Measurements from ENCODE around the gene GPR141. TPM values are rescaled to one million over a fixed set of nuclear protein-coding genes. Genes with fewer than 3 reads are reported as not detected.

GPR141 gene
- total RNA-seq, 1 experiment from 2014 or later, result 1.8 TPM

- TF ChIP-seq ARID4B (CRISPR knock-in tag; IDR thresholded peaks at IDR 0.05; ENCODE audit: borderline replicate concordance) (no peak), MAX (CRISPR knock-in tag; IDR thresholded peaks at IDR 0.05) (no peak), TEAD4 (CRISPR knock-in tag; IDR thresholded peaks at IDR 0.05) (no peak), GTF2I (CRISPR knock-in tag; conservative IDR thresholded peaks at IDR 0.05) (no peak), ZNF671 (CRISPR knock-in tag; IDR thresholded peaks at IDR 0.05) (no peak)
- TF ChIP-seq, protein P1, sequence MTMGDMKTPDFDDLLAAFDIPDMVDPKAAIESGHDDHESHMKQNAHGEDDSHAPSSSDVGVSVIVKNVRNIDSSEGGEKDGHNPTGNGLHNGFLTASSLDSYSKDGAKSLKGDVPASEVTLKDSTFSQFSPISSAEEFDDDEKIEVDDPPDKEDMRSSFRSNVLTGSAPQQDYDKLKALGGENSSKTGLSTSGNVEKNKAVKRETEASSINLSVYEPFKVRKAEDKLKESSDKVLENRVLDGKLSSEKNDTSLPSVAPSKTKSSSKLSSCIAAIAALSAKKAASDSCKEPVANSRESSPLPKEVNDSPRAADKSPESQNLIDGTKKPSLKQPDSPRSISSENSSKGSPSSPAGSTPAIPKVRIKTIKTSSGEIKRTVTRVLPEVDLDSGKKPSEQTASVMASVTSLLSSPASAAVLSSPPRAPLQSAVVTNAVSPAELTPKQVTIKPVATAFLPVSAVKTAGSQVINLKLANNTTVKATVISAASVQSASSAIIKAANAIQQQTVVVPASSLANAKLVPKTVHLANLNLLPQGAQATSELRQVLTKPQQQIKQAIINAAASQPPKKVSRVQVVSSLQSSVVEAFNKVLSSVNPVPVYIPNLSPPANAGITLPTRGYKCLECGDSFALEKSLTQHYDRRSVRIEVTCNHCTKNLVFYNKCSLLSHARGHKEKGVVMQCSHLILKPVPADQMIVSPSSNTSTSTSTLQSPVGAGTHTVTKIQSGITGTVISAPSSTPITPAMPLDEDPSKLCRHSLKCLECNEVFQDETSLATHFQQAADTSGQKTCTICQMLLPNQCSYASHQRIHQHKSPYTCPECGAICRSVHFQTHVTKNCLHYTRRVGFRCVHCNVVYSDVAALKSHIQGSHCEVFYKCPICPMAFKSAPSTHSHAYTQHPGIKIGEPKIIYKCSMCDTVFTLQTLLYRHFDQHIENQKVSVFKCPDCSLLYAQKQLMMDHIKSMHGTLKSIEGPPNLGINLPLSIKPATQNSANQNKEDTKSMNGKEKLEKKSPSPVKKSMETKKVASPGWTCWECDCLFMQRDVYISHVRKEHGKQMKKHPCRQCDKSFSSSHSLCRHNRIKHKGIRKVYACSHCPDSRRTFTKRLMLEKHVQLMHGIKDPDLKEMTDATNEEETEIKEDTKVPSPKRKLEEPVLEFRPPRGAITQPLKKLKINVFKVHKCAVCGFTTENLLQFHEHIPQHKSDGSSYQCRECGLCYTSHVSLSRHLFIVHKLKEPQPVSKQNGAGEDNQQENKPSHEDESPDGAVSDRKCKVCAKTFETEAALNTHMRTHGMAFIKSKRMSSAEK (CRISPR knock-in tag; IDR thresholded peaks at IDR 0.05; ENCODE audit: borderline replicate concordance), result no peak
- TF ChIP-seq, protein P2, sequence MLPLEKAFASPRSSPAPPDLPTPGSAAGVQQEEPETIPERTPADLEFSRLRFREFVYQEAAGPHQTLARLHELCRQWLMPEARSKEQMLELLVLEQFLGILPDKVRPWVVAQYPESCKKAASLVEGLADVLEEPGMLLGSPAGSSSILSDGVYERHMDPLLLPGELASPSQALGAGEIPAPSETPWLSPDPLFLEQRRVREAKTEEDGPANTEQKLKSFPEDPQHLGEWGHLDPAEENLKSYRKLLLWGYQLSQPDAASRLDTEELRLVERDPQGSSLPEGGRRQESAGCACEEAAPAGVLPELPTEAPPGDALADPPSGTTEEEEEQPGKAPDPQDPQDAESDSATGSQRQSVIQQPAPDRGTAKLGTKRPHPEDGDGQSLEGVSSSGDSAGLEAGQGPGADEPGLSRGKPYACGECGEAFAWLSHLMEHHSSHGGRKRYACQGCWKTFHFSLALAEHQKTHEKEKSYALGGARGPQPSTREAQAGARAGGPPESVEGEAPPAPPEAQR (CRISPR knock-in tag; IDR thresholded peaks at IDR 0.05), result no peak
- TF ChIP-seq, protein P3, sequence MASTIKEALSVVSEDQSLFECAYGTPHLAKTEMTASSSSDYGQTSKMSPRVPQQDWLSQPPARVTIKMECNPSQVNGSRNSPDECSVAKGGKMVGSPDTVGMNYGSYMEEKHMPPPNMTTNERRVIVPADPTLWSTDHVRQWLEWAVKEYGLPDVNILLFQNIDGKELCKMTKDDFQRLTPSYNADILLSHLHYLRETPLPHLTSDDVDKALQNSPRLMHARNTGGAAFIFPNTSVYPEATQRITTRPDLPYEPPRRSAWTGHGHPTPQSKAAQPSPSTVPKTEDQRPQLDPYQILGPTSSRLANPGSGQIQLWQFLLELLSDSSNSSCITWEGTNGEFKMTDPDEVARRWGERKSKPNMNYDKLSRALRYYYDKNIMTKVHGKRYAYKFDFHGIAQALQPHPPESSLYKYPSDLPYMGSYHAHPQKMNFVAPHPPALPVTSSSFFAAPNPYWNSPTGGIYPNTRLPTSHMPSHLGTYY (CRISPR knock-in tag; IDR thresholded peaks at IDR 0.05), result no peak
These were observed 58.2 kb downstream of the GPR141 start (continued) for GRCh38 chr7:37741776-37742175.

DNA sequence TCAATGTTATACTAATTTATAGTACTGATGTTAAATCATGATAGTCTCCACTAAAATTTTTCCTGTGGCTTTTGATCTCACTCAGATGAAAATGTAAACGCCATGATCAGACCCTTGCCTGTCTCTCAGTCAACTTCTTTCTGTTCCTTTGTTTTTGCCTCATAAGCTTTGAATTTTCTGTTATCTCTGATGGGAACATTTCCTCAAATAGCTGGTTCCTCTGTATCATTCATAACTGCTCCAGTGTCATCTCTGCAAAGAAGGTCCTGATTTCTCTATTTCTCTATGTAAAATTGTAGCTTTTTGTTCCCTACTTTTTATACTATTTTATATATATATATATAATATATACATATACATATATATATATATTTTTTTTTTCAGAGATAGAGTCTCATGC is 67.5 kb downstream of the GPR141 start:
- Mint-ChIP-seq H3K9me3 (no peaks in the 10 kb centered on the region), H3K27ac (no peak overlapping the region), H3K4me1 (peaks cover 5% of the 10 kb centered on the region; the same call in 1 of the 2 replicates), H3K36me3 (no peaks in the 10 kb centered on the region), H3K27me3 (ENCODE audit: low read depth) (no peaks in the 10 kb centered on the region), H3K4me3 (no peak overlapping the region)
- CTCF ChIA-PET, result no interaction called here
- no peak for ATAC-seq
- DNase-seq (ENCODE audit: low spot score), result no peak
- POLR2A ChIA-PET, result no interaction called here
- TF ChIP-seq CREB1 (CRISPR knock-in tag; IDR thresholded peaks at IDR 0.05), result no peak
- TF ChIP-seq MYBL2 (CRISPR knock-in tag; IDR thresholded peaks at IDR 0.05), result no peak
- TF ChIP-seq, protein P4, sequence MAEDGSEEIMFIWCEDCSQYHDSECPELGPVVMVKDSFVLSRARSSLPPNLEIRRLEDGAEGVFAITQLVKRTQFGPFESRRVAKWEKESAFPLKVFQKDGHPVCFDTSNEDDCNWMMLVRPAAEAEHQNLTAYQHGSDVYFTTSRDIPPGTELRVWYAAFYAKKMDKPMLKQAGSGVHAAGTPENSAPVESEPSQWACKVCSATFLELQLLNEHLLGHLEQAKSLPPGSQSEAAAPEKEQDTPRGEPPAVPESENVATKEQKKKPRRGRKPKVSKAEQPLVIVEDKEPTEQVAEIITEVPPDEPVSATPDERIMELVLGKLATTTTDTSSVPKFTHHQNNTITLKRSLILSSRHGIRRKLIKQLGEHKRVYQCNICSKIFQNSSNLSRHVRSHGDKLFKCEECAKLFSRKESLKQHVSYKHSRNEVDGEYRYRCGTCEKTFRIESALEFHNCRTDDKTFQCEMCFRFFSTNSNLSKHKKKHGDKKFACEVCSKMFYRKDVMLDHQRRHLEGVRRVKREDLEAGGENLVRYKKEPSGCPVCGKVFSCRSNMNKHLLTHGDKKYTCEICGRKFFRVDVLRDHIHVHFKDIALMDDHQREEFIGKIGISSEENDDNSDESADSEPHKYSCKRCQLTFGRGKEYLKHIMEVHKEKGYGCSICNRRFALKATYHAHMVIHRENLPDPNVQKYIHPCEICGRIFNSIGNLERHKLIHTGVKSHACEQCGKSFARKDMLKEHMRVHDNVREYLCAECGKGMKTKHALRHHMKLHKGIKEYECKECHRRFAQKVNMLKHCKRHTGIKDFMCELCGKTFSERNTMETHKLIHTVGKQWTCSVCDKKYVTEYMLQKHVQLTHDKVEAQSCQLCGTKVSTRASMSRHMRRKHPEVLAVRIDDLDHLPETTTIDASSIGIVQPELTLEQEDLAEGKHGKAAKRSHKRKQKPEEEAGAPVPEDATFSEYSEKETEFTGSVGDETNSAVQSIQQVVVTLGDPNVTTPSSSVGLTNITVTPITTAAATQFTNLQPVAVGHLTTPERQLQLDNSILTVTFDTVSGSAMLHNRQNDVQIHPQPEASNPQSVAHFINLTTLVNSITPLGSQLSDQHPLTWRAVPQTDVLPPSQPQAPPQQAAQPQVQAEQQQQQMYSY (CRISPR knock-in tag; IDR thresholded peaks at IDR 0.05), result no peak
- no peak for TF ChIP-seq JUN (CRISPR knock-in tag; IDR thresholded peaks at IDR 0.05)
- no peak for TF ChIP-seq ZMAT4 (CRISPR knock-in tag; IDR thresholded peaks at IDR 0.05)
- no peak for TF ChIP-seq SMAD3 (CRISPR knock-in tag; IDR thresholded peaks at IDR 0.05; ENCODE audit: borderline replicate concordance)
- no peak for TF ChIP-seq ATF3 (CRISPR knock-in tag; conservative IDR thresholded peaks at IDR 0.05)
- TF ChIP-seq, protein P5, sequence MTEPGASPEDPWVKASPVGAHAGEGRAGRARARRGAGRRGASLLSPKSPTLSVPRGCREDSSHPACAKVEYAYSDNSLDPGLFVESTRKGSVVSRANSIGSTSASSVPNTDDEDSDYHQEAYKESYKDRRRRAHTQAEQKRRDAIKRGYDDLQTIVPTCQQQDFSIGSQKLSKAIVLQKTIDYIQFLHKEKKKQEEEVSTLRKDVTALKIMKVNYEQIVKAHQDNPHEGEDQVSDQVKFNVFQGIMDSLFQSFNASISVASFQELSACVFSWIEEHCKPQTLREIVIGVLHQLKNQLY (CRISPR knock-in tag; IDR thresholded peaks at IDR 0.05), result no peak
- TF ChIP-seq NFE2L1 (CRISPR knock-in tag; IDR thresholded peaks at IDR 0.05), result no peak
- no peak for TF ChIP-seq USF2 (CRISPR knock-in tag; IDR thresholded peaks at IDR 0.05)

Measured in WTC11 (cell line).